ENCODE results near the gene SPATA18.
"Not testable (repeated sequence)": the region's sequence is repeated elsewhere in the genome, so short reads cannot be mapped to it uniquely, and the experiment has no call there.

The SPATA18 gene

GRCh38 chr4:52107745-52108144 lies 56.6 kb downstream of the SPATA18 start:
- DNase-seq: no peak

DNA sequence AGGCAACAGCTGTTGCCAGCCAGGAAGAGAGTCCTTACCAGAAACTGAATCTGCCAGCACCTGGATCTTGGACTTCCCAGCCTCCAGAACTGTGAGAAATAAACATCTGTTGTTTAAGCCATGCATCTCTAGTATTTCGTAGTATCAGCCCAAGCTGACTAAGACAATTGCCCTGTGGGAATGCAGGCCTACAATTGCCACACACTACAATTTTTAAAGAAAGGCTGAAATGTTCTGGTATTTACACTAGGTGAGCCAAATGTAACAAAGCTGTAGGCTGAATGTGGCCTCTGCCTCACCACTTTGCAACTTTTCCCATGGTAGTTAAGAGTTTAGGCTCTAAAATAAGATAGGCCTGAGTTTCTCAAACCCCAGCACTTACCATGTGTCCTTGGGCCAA lies 59.1 kb downstream of the SPATA18 start:
- DNase-seq: no peak

- DNase-seq: no peak
Measured at GRCh38 chr4:52111995-52112394, 60.9 kb downstream of the SPATA18 start.

- no peak for DNase-seq
Measured at GRCh38 chr4:52112411-52112810, 61.3 kb downstream of the SPATA18 start.

DNA sequence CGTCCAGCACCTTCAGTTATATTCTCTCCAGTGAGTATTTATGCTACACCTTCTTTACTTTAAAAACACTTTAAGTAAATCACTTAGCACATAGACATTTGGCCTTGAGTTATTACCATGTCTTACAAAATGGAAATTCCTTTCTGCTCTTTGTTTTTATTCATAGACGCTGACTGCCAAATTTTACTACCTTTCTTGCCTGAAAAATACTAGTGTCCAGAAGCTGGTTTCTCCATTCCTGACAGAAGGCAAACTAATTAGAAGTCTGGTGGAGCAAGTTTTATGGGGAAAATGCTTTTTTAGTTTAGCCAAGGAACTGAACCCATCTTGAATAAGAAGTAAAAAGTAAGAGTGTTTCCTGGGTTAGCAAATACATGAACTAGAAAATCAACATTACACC lies 65.5 kb downstream of the SPATA18 start:
- DNase-seq: no peak

DNA sequence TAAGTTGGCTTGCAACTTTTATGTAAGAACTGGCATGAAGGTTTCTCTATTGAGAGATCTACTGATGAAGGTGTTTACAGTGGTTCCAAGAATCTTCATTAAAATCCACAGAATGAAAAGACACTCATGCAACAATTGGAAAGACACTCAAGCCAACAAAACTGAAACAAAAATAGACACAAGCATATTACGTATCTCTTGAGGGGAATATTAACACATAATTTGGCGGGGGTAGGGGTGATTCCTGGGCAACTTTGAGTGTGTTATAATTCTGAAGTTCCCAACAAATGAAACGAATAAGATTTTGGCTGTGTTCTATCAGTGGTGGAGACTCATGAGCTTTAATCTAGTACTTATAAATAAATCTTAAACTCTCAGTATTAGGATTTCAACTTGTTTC lies 75.1 kb downstream of the SPATA18 start:
- DNase-seq: no peak

DNA sequence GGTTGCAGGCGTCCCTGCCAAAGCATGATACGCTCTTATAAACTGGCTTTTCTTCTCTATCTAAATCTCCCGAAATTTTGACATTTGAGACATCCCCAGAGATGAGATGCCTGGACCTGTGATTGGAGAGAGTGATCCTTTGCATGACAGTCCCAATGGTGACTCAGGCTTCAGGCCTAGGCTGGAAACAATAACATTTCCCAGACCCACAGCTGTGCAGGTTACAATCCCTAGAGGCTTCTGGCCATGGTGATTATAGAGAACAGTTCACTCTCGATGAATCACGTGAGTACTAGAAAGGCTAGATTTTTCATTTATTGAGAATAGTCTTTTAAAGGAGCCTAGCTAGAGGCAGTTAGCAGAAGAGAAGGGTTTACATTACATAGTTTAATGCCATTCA lies 75.9 kb downstream of the SPATA18 start:
- DNase-seq: no peak

GRCh38 chr4:52135171-52135570 lies 84.1 kb downstream of the SPATA18 start:
- no peak for DNase-seq

GRCh38 chr4:52137152-52137551 lies 86.0 kb downstream of the SPATA18 start:
- DNase-seq: not testable (repeated sequence)

DNA sequence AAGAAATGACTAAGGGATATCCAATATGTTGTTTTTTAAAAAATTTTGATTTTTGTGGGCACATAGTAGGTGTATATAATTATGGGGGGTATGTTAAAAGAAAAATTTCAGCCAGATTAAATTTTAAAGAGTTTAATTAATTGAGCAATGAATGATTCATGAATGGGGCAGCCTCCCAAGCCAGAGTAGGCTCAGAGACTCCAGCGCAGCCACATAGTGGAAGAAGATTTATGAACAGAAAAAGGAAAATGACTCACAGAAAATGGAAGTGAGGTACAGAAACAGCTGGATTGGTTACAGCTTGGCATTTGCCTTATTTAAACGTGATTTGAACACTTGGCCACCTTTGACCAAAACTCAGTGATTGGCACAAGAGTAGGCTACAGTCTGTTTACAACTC lies 91.7 kb downstream of the SPATA18 start:
- no peak for DNase-seq

GRCh38 chr4:52143815-52144214 lies 92.7 kb downstream of the SPATA18 start:
- no peak for DNase-seq

DNA sequence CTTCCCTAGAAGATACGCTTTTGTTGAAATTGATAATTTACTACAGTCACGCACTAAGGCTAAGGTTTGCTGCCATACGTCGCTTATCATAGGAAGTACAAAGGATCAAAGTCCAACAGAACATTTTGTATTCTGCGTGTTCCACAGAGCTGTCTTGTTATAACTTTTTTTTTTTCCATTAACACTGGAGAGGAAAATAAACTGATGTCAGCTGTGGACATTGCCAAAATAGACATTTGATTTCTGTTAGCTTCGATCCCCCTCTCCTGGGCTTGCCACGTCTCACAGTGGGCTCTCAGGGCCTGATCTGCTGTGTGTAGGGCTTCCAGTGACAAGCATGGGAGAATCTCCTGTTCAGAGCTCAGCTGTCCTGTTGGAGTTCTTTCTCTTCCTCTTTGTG lies 93.3 kb downstream of the SPATA18 start:
- DNase-seq: no peak

Measured in midbrain (tissue), 1 donor.